Measurements from ENCODE around the gene SH3RF3. TPM values are rescaled to one million over a fixed set of nuclear protein-coding genes. Genes with fewer than 3 reads are reported as not detected.

Gene SH3RF3
- total and polyA plus RNA-seq, 9 of the 15 experiments (the other 6 are each of a cell fraction or from before 2014, with no cell fraction given): 0.02 TPM; not detected in 8

DNA sequence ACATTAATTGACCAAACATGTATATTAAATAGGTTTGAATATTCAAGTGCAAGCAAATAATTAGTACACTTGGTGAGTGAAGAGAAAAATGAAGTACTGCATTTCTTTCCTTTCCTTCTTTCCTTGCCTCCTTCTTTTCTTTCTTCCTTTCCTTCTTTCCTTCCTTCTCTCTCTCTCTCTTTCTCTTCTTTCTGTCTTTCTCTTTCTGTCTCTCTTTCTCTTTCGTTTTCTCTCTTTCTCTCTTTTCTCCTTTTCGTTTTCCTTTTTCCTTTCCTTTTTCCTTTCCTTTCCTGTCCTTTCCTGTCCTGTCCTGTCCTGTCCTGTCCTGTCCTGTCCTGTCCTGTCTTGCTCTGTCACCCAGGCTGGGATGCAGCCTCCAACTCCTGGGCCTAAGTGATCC, 119.6 kb downstream of the SH3RF3 start:
- Histone ChIP-seq H3K27ac (ENCODE audit: extremely low read depth, low read depth, low read length) (no peak overlapping the region), H3K9ac (ENCODE audit: insufficient read depth in 1 of 2, low read depth in 2 of 2, low read length in 2 of 2) (no peak overlapping the region), H3K9me3 (replicated peaks; ENCODE audit: control insufficient read depth, insufficient read depth, low read depth, low read length) (no peaks in the 10 kb centered on the region), H3K27me3 (ENCODE audit: control insufficient read depth in 2 of 2, insufficient read depth in 2 of 2, low read length in 2 of 2) (peaks cover 0 to 19% of the 10 kb centered on the region in 2 experiments; a peak in 2 of 5 replicates), H2AFZ (ENCODE audit: low read depth, low read length) (no peak overlapping the region), H3K9me1 (ENCODE audit: control insufficient read depth, insufficient read depth, low read length) (no peaks in the 10 kb centered on the region), H3K4me1 (replicated peaks in 1 of 2; ENCODE audit: control insufficient read depth in 2 of 2, insufficient read depth in 2 of 2, low read length in 2 of 2) (no peaks in the 10 kb centered on the region), H3K79me2 (ENCODE audit: control insufficient read depth, insufficient read depth, low read length) (no peaks in the 10 kb centered on the region), H3K4me2 (ENCODE audit: insufficient read depth, low read length) (no peak overlapping the region), H3K36me3 (ENCODE audit: control insufficient read depth, insufficient read depth, low read length) (no peaks in the 10 kb centered on the region), H3K4me3 (no peak overlapping the region), H4K20me1 (replicated peaks; ENCODE audit: control insufficient read depth, insufficient read depth, low read length) (no peaks in the 10 kb centered on the region)
- TF ChIP-seq PHF20 (IDR thresholded peaks at IDR 0.05; ENCODE audit: partially characterized antibody): no peak
- TF ChIP-seq, protein P1, sequence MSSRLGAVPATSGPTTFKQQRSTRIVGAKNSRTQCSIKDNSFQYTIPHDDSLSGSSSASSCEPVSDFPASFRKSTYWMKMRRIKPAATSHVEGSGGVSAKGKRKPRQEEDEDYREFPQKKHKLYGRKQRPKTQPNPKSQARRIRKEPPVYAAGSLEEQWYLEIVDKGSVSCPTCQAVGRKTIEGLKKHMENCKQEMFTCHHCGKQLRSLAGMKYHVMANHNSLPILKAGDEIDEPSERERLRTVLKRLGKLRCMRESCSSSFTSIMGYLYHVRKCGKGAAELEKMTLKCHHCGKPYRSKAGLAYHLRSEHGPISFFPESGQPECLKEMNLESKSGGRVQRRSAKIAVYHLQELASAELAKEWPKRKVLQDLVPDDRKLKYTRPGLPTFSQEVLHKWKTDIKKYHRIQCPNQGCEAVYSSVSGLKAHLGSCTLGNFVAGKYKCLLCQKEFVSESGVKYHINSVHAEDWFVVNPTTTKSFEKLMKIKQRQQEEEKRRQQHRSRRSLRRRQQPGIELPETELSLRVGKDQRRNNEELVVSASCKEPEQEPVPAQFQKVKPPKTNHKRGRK (tag; IDR thresholded peaks at IDR 0.05): peak; percentile 56; the same call in 1 of the 2 replicates
- ChIA-PET POLR2A (no interaction called here), CTCF (ENCODE audit: low intra/inter-chr PET ratio) (no interaction called here)
- intact Hi-C loops (cut with micrococcal nuclease) (no loop called here), in situ Hi-C loops (cut with MboI) (no loop called here)
- 0% methylated on average over 2 of the region's 2 CpGs for WGBS (ENCODE audit: insufficient coverage, low coverage, missing lambda C conversion rate)
- DNase-seq (ENCODE audit: extremely low read depth in 1 of 4, low spot score in 3 of 4) (no peak), ATAC-seq (no peak), FAIRE-seq (no peak)
- no TSS peak for BruUV-seq (replicated peaks)

DNA sequence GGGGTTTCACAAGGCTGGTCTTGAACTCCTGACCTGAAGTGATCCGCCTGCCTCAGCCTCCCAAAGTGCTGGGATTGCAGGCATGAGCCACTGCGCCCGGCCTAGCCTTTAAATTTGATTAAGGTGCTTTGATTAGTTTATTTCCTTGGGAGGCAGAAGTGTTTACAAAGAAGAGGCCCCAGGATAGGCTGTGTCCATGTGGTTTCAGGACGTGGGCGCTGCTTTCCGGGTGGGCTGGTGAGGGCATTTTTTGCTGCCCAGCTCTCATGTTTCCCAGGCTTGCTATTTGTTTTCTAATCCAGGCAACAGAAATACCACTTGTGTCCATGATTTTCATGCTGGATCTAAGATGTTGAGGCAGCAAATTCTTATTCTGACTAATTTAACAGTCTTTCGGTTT, 124.2 kb downstream of the SH3RF3 start:
- POLR2A ChIA-PET: no interaction called here
- intact Hi-C loops (cut with micrococcal nuclease) (no loop called here), in situ Hi-C loops (cut with MboI) (no loop called here)
- CTCF ChIA-PET (ENCODE audit: low intra/inter-chr PET ratio): no interaction called here
- H2AFZ ChIP-seq (ENCODE audit: low read depth, low read length): no peak overlapping the region
- ATAC-seq (no peak), FAIRE-seq (no peak), DNase-seq (ENCODE audit: extremely low read depth in 1 of 4, low spot score in 3 of 4) (no peak)
- H3K9me3 ChIP-seq (replicated peaks; ENCODE audit: control insufficient read depth, insufficient read depth, low read depth, low read length): no peaks in the 10 kb centered on the region
- no peaks in the 10 kb centered on the region for H4K20me1 ChIP-seq (replicated peaks; ENCODE audit: control insufficient read depth, insufficient read depth, low read length)
- peaks cover 20 to 34% of the 10 kb centered on the region in 2 experiments; a peak in 4 of 5 replicates for H3K27me3 ChIP-seq (ENCODE audit: control insufficient read depth in 2 of 2, insufficient read depth in 2 of 2, low read length in 2 of 2)
- no peak overlapping the region for H3K4me3 ChIP-seq
- no peaks in the 10 kb centered on the region for H3K9me1 ChIP-seq (ENCODE audit: control insufficient read depth, insufficient read depth, low read length)
- H3K4me1 ChIP-seq (replicated peaks in 1 of 2; ENCODE audit: control insufficient read depth in 2 of 2, insufficient read depth in 2 of 2, low read length in 2 of 2): no peaks in the 10 kb centered on the region
- no TSS peak for BruUV-seq (replicated peaks)
- H3K9ac ChIP-seq (ENCODE audit: insufficient read depth in 1 of 2, low read depth in 2 of 2, low read length in 2 of 2): no peak overlapping the region
- H3K36me3 ChIP-seq (ENCODE audit: control insufficient read depth, insufficient read depth, low read length): no peaks in the 10 kb centered on the region
- TF ChIP-seq CBX3 (IDR thresholded peaks at IDR 0.05; ENCODE audit: borderline replicate concordance in 1 of 2, low read length in 2 of 2): no peak
- no peak for TF ChIP-seq U2AF1 (optimal IDR thresholded peaks at IDR 0.05; ENCODE audit: low read depth, low read length)
- no peaks in the 10 kb centered on the region for H3K79me2 ChIP-seq (ENCODE audit: control insufficient read depth, insufficient read depth, low read length)
- no peak overlapping the region for H3K4me2 ChIP-seq (ENCODE audit: insufficient read depth, low read length)
- WGBS (ENCODE audit: insufficient coverage, low coverage, missing lambda C conversion rate): 2% methylated on average over 7 of the region's 7 CpGs
- H3K27ac ChIP-seq (ENCODE audit: extremely low read depth, low read depth, low read length): no peak overlapping the region
